HepG2 (cell line): ENCODE measurements around the gene ZXDC. TPM values are rescaled to one million over a fixed set of nuclear protein-coding genes. Genes with fewer than 3 reads are reported as not detected.

ENCODE experiments used
- ATAC-seq: fragments of 200-7000 bp; cut with Tn5 transposase; 3 replicates; pipeline ENCODE4 v1.9.1; 2020; ENCODE audit warnings: mild to moderate bottlenecking, moderate library complexity
- BruUV-seq: library from RNA; stranded (reverse); fragments of 400-500 nt; replicated peaks from 2 replicates; lab custom pipeline; 2021; lab: Mats Ljungman, UMichigan
- CTCF ChIA-PET: fragments of 300-600 bp; formaldehyde crosslinking; extraction: SDS; loops from one replicate; lab custom pipeline; 2021; ENCODE audit warnings: low total read pairs, inconsistent platforms, low intra/inter-chr PET ratio; lab: Yijun Ruan, JAX
- POLR2A ChIA-PET: fragments of 350-600 bp; sonication (Branson Sonifier 250); formaldehyde crosslinking; loops from one replicate; lab custom pipeline; 2020; ENCODE audit warnings: antibody characterized with exemption, inconsistent platforms; lab: Yijun Ruan, JAX
- DNase-seq: peaks from one replicate; pipeline ENCODE4 v3.0.0-alpha.2; 2015; ENCODE audit warnings: low spot score
- FAIRE-seq: peaks from 3 replicates; lab custom pipeline; 2011; peaks lifted over from hg19 to GRCh38; lab: Jason Lieb, UNC
- H2AFZ ChIP-seq: one replicate; pipeline ENCODE4 v1.6.1; 2011; ENCODE audit warnings: low read length, inconsistent platforms
- H3K27ac ChIP-seq: fragments of 300-600 bp; 3 replicates; pipeline ENCODE4 v1.8.0; 2011; ENCODE audit warnings: mixed run types, mild to moderate bottlenecking, mixed read lengths, low read length, inconsistent platforms; ENCODE audit not compliant: insufficient read depth; ENCODE audit errors: extremely low read length
- H3K27me3 ChIP-seq, 2 experiments: fragments of 200-600 bp in 1 of 2; 2 replicates in 1 of 2; 3 replicates in 1 of 2; pipeline versions ENCODE4 v1.6.0 to v1.8.0; 2011; ENCODE audit warnings: low read length in 2 of 2, mild to moderate bottlenecking in 2 of 2, moderate library complexity in 2 of 2, inconsistent platforms in 1 of 2; ENCODE audit not compliant: insufficient read depth in 2 of 2, control insufficient read depth in 1 of 2
- H3K36me3 ChIP-seq, 2 experiments: fragments of 200-600 bp in 1 of 2; replicated peaks in 1 of 2; 2 replicates in 1 of 2; 3 replicates in 1 of 2; pipeline versions ENCODE4 v1.5.1 to v1.8.0; 2011; ENCODE audit warnings: low read length in 2 of 2, inconsistent platforms in 1 of 2; ENCODE audit not compliant: insufficient read depth in 2 of 2, control insufficient read depth in 1 of 2
- H3K4me1 ChIP-seq: 2 replicates; pipeline ENCODE4 v1.5.1; 2012; ENCODE audit warnings: low read length, inconsistent platforms; ENCODE audit not compliant: insufficient read depth
- H3K4me2 ChIP-seq: 2 replicates; pipeline ENCODE4 v1.6.0; 2011; ENCODE audit warnings: low read depth, low read length, inconsistent platforms
- H3K4me3 ChIP-seq, 3 experiments: fragments of 200-600 bp in 1 of 3; sonication (generic), shearing (Covaris generic) in 1 of 3; replicated peaks in 1 of 3; 2 replicates each; pipeline ENCODE4 v1.5.1; 2011 to 2016; ENCODE audit warnings: low read length in 3 of 3, inconsistent platforms in 2 of 3, low read depth in 2 of 3, mild to moderate bottlenecking in 2 of 3, control low read depth in 1 of 3, mixed read lengths in 1 of 3; ENCODE audit not compliant: insufficient read depth in 1 of 3
- H3K79me2 ChIP-seq: one replicate; pipeline ENCODE4 v1.6.1; 2011; ENCODE audit warnings: low read length, inconsistent platforms; ENCODE audit not compliant: insufficient read depth
- H3K9ac ChIP-seq: 2 replicates; pipeline ENCODE4 v1.6.0; 2011; ENCODE audit warnings: mild to moderate bottlenecking, low read depth, low read length, inconsistent platforms; ENCODE audit not compliant: insufficient read depth
- H3K9me3 ChIP-seq: 2 replicates; pipeline ENCODE4 v1.5.1; 2012; ENCODE audit warnings: mild to moderate bottlenecking, low read length
- H4K20me1 ChIP-seq: 2 replicates; pipeline ENCODE4 v1.6.0; 2011; ENCODE audit warnings: inconsistent platforms, mild to moderate bottlenecking, low read length, moderate library complexity; ENCODE audit not compliant: insufficient read depth
- ATF3 ChIP-seq: sonication (generic); formaldehyde crosslinking; IDR thresholded peaks from 2 replicates; pipeline ENCODE4 v1.4.0; 2020; ENCODE audit warnings: missing genetic modification reagents
- CEBPZ ChIP-seq: IDR thresholded peaks from 2 replicates; pipeline ENCODE4 v1.6.1; 2012; ENCODE audit warnings: low read length, improper control_type of control experiment
- IRF2 ChIP-seq: IDR thresholded peaks from 2 replicates; pipeline ENCODE4 v1.6.1; 2018; ENCODE audit warnings: missing genetic modification reagents, missing compliant biosample characterization
- MEIS2 ChIP-seq: sonication (generic); formaldehyde crosslinking; IDR thresholded peaks from 2 replicates; pipeline ENCODE4 v1.9.0; 2021; ENCODE audit warnings: mild to moderate bottlenecking, missing genetic modification reagents
- ZNF34 ChIP-seq: sonication (generic); formaldehyde crosslinking; IDR thresholded peaks from 2 replicates; pipeline ENCODE4 v1.4.0; 2020; ENCODE audit warnings: mild to moderate bottlenecking, missing genetic modification reagents, borderline replicate concordance
- ZNF547 ChIP-seq: sonication (generic); formaldehyde crosslinking; IDR thresholded peaks from 2 replicates; pipeline ENCODE4 v1.5.1; 2020; ENCODE audit warnings: mild to moderate bottlenecking, missing genetic modification reagents
- ZNF646 ChIP-seq: sonication (generic); formaldehyde crosslinking; IDR thresholded peaks from 2 replicates; pipeline ENCODE4 v1.9.0; 2021; ENCODE audit warnings: mild to moderate bottlenecking, missing genetic modification reagents
- WGBS: methylation state at CpG from one replicate; pipeline ENCODE4 v1.1.6; 2017; ENCODE audit warnings: low lambda C conversion rate; 5-methylcytosine and 5-hydroxymethylcytosine counted together
- in situ Hi-C: cut with HindIII; loops from 2 replicates; pipeline ENCODE4 v1.10.0; 2017; ENCODE audit warnings: low pct_unique_long_range_greater_than_20kb; ENCODE audit not compliant: extremely low pct_ligation_motif_present
- intact Hi-C: fragments of 100-400 bp; cut with micrococcal nuclease; formaldehyde crosslinking; loops from one replicate; pipeline ENCODE4 v1.10.0; 2022; ENCODE audit not compliant: unreplicated experiment
- polyA plus RNA-seq, 8 experiments: library from polyadenylated mRNA; depleted of rRNA in 3 of 8; stranded (reverse) in 7 of 8; unstranded in 1 of 8; fragments of >200 nt; fragmentation: Illumina TruSeq in 4 of 8; extraction: Trizol in 4 of 8; gene quantifications; 2 replicates each; pipeline versions ENCODE4 v1.2.1 to v1.2.3, GENCODE V29; 2011 to 2016; ENCODE audit warnings: low read depth in 4 of 8, missing spikeins in 1 of 8, mixed read lengths in 1 of 8; ENCODE audit not compliant: insufficient read depth in 1 of 8
- total RNA-seq, 5 experiments: library from RNA; depleted of rRNA; stranded (reverse); fragments of >200 nt; fragmentation: Illumina TruSeq; extraction: Trizol; gene quantifications; 2 replicates each; pipeline ENCODE4 v1.2.3, GENCODE V29; 2016; ENCODE audit warnings: low read depth in 1 of 5

The ZXDC gene
- total and polyA plus RNA-seq, 2 of the 13 experiments (the other 11 are each of a cell fraction or from before 2014, with no cell fraction given), result 17.6 to 21.2 TPM

- H4K20me1 ChIP-seq, result no peaks in the 10 kb centered on the region
- no peak overlapping the region for H3K27ac ChIP-seq
- H3K79me2 ChIP-seq, result no peaks in the 10 kb centered on the region
- no peak for FAIRE-seq
- intact Hi-C loops, result no loop called here
- H3K4me2 ChIP-seq, result no peak overlapping the region
- TF ChIP-seq CEBPZ (no peak), ZNF547 (CRISPR knock-in tag) (no peak)
- TF ChIP-seq, all 625 proteins: peak for 0
- POLR2A ChIA-PET, result no interaction called here
- no peak overlapping the region for H3K9ac ChIP-seq
- CTCF ChIA-PET, result no interaction called here
- no peak for ATAC-seq
- in situ Hi-C loops, result loop anchor here (5.0 kb wide), 1 partner anchor 145 kb away; no protein-coding TSS in a partner anchor
- H3K27me3 ChIP-seq, result peaks cover 0 to 29% of the 10 kb centered on the region in 2 experiments; a peak in 2 of 5 replicates
- BruUV-seq, result no TSS peak
- H2AFZ ChIP-seq, result no peak overlapping the region
- no peaks in the 10 kb centered on the region for H3K36me3 ChIP-seq
- 47% methylated on average over 12 of the region's 12 CpGs for WGBS
- peaks cover 13% of the 10 kb centered on the region for H3K4me1 ChIP-seq
- no peak for DNase-seq
- H3K4me3 ChIP-seq, result no peak overlapping the region
- no peaks in the 10 kb centered on the region for H3K9me3 ChIP-seq
Measured at GRCh38 chr3:126392246-126392645, 83.4 kb downstream of the ZXDC start.

- H3K27me3 ChIP-seq, result peaks cover 0 to 27% of the 10 kb centered on the region in 2 experiments; a peak in 2 of 5 replicates
- H3K4me1 ChIP-seq, result peaks cover 13% of the 10 kb centered on the region
- H3K9ac ChIP-seq, result no peak overlapping the region
- FAIRE-seq, result no peak
- intact Hi-C loops (no loop called here), in situ Hi-C loops (loop anchor here (5.0 kb wide), 1 partner anchor 144 kb away; no protein-coding TSS in a partner anchor)
- no peak for DNase-seq
- no peak overlapping the region for H3K27ac ChIP-seq
- H3K4me3 ChIP-seq, result no peak overlapping the region
- H4K20me1 ChIP-seq, result no peaks in the 10 kb centered on the region
- H3K4me2 ChIP-seq, result no peak overlapping the region
- no peak for ATAC-seq
- H3K36me3 ChIP-seq, result no peaks in the 10 kb centered on the region
- no peak overlapping the region for H2AFZ ChIP-seq
- POLR2A ChIA-PET, result no interaction called here
- WGBS, result 0% methylated on average over 1 of the region's 1 CpG
- BruUV-seq, result no TSS peak
- no peaks in the 10 kb centered on the region for H3K9me3 ChIP-seq
- no peaks in the 10 kb centered on the region for H3K79me2 ChIP-seq
- CTCF ChIA-PET, result interaction anchor here (0.7 kb wide), 1 partner anchor 146 kb away, joined by 5 read pairs; no protein-coding TSS in a partner anchor
- TF ChIP-seq ZNF646 (CRISPR knock-in tag) (no peak), ATF3 (CRISPR knock-in tag) (no peak), IRF2 (no peak), MEIS2 (CRISPR knock-in tag) (no peak), ZNF34 (no peak)
Measured at GRCh38 chr3:126391631-126392030, 84.1 kb downstream of the ZXDC start.
